Stimulated activated CD8-positive, alpha-beta memory T cell treated with anti-CD3 and anti-CD28 coated beads, Interleukin-4, amount 100 ng/mL, for 4 hours (primary cell): ENCODE data around the gene DIAPH3.

Source experiments
- DNase-seq, 2 donors: peaks; one replicate each; pipeline ENCODE4 v3.0.0-alpha.2; 2020; ENCODE audit warnings: low read depth in 2 of 2, low spot score in 1 of 2

The DIAPH3 gene

DNA sequence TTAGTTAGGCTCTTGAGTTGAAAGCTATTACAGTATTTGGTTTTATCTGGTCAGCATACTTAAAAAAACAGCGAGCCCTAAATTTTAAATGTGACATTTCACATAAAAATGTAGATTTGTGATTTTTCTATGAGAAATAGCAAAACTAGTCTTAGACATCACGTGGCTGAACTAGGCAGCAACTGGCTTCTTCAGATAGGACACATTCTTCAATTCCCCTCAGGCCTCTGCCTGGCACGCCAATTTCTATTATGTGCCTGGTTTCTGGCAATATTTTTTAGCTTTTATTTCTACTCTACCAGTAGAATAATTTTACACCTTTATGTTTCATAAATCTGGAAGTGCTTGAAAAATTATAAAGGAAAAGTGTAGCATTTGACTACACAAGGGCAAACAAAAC lies 433.7 kb downstream of the DIAPH3 start:
- DNase-seq = no peak

DNA sequence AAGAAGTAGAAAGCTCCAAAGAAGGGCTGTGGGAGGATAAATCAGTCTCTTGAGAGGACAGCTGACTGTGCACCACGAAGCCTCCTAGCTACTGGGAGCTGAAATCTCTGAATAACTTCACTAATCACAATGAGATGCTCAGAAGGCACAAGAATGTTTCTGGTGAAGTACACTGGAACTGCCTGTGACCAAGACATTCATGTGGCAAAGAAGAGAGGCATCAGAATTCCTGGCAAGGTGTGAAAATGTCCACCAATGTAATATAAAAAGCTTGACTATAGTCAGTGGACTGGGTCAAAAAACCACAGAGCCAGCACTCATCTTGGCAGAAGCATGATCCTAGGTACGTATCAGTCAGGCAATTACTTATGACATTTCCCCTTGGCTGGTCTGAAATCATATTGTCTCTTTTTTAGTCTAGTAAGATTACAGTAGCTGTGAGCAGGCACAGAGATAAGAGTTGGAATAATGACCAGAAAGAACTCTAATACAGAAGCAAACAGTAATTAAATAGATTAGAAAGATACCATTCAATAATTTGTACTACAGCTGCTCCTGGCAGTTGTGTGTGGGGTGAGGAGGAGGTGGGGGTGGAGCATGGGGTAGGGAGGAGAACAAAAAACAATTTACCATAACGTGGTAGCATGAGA lies 434.7 kb downstream of the DIAPH3 start:
- DNase-seq = no peak

DNA sequence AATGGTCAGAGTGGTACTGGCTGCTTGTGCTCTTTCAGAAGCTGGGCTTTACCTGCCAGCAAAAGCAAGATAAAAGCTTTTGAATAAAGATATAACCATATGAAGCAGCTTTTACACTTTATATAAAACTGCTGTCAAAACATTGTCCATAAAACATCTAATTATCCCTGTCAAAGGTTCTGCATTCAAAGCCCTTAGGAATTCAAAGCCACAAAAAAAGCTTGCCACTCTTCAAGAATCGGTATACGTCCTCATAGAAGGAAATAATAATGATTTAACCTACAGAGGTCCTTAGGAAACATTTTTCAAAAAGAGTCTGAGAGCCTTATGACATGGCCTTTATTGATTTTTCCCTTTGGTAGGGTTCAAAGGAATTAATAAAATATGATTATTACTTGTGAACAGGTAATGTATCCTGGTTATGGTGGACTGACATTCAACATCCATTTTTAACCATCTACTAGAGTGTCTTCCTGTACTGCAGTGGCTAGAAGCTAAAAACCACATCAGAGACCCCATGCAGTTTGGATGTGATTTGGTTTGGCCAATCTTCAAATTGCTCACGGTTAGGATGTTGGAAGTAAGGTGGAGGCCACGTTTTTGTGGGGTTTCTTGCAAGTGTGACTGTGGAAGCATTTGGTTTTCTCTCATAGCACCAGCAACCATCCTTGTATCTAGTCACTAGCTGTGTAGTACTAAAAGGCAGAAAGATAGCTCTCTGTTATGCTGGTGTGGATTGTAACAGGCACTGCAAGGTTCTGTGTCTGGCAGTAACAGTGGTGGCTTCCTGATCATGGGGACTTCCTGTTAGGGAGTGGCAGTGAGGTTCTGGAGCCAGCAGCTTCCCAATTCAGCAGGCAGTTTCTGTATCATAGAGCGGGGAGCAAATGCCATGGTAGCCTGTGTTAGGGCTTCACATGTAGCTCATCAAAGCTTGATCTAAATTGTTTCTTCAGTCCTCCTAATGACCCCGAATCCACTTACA lies 441.5 kb downstream of the DIAPH3 start:
- DNase-seq = no peak

DNA sequence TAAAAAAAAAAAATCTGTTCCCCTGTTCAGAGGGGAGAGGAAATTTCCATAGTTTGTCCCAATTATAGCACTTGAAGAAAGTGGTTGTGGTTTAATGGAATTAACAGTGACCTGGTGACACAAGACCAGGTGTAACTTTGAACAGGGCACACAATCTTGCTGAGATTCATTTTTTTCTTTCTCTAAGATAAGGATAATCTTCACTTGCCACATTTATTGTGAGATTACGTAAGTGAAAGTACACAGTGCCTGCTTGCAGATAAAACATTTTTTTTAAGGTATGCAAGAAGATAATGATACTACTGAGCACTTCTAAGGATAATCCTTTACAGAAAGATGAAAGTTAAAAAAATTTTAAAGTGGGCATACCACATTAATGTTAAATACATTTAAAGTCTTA lies 448.1 kb downstream of the DIAPH3 start:
- no peak for DNase-seq

DNA sequence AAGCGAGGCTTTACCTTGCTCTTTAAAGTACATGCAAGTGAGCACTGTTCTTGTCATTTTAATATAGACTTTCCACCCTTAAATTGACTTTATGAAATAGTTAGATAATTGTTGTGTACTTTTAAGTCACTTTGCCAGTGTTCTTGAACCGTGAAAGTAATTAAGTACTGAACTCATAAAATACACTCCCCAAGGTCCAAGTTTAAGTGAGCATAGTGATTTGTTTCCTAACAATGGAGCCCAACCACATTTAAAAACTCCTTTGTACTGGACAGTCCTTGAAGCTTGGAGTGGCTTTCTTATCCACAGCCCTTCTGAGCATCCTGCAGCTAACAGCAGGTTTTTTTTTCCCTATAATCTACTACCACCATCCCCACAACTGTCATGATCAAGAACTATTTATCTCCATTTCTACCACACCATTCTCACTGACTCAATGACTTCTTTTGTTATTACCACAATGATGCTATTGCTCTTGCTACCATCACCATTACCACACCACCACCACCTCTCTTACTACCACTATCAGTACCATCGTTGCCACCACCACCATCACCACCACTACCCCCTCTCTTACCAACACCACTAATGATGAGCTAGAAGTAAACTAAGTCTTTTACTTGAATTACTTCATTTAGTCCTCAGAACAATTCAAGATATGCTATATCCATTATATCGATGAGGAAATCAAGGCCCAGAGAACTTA lies 452.6 kb downstream of the DIAPH3 start:
- DNase-seq = no peak

DNA sequence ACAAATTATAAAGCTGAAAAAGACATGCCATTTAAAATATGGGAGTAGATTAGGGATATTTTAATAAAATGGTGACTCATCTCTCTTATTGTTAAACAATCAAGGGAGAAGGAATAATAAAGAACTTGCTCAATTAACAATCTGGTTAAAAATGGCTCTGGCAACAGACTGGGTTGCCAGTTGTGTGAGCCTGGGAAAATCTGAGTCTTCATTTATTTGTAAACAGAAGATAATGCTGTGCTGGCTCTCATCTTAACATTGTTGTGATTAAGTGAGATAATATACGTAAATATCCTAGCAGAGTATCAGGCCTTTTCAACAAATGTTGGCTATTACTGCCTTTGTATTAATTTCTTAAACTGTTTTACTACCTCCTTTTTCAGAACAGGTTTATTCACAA lies 453.3 kb downstream of the DIAPH3 start:
- DNase-seq = no peak

DNA sequence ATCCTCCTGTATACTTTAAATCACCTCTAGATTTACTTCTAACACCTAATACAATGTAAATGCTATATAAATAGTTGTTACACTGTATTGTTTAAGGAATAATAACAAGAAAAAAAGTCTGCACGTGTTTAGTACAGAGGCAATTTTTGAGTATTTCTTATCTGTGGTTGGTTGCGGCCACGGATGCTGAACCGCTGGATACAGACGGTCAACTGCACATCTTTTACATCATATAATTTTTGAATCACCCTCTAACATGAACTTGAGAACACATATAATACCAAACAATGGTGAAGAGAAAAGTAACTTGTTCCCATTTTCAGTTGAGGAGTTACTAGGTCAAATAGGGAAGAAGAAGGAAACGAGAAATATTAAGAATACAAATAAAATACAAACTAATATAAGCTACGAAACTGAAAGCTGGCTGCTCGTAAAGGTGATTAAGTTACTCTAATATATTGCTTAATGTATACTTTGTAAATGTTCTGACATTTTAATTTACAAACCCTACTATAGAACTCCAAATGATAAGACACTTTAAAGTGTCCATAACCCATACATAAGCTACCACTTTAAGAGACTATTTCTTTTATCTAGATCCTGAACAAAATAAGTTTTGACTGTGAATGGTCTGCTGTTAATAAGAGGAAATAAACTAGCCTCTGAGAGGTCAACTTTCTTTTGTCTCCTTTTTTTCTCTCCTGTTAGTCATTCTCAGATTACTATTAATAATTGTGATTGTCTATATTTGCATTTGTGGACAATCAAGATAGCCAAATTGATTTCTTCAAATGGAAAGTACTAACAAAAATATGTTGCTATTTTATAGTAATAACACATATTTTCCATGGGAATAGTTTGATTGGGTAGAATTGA lies 457.4 kb downstream of the DIAPH3 start:
- no peak for DNase-seq

DNA sequence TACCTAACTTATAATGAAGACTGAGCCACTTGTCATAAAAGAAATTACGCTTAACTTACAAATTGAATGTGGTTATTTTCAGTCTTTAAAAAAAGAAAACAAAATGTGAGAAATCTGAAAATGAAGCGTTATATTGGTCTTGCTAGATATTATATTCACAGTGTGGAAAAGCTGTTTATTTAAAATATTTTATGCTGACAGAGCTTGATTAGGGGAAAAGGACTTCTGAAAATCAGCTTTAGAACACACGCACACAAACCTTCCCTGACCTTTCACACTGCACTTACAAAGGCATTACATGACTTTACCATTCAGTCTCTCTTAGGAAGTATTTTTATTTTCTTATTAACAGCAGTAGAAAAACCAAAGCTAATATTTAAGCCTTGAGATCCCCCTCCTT lies 461.5 kb downstream of the DIAPH3 start:
- no peak for DNase-seq

DNA sequence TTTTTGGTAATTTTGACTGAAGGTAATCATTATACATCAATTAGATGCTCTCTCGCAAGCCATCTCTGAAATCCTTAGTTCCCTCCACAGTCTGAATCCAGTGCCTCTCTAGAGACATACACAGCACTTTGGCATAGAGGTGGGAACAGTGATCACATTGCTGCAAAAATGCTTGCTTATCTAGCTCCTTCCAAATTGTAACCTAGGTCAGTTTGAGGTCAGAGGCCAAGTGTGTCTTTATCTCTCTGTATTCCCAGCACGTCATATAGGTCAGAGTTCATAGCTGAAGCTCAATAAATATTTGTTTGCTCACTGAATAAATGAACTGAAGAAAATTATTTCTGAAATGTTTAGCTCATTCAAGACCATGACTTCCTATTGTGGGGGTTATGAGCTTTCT lies 462.5 kb downstream of the DIAPH3 start:
- no peak for DNase-seq

DNA sequence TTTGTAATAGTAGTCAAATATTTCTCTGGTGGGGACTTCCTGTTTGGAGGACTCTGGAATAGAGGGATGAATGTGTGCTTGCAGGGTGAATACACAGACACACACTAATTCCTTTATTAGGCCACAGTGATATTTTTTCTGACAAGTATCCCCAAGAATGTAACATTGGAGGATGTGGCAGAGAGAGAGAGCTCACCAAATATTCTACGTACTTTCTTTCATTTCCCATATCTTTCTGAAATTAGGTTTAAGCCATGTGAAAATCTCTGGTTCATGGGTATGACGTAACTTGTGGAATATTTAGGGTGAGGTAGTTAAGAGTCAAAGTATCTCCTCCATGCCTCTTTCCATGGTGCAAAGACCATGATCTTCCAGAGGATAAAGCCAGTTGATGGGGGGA lies 463.4 kb downstream of the DIAPH3 start:
- no peak for DNase-seq

DNA sequence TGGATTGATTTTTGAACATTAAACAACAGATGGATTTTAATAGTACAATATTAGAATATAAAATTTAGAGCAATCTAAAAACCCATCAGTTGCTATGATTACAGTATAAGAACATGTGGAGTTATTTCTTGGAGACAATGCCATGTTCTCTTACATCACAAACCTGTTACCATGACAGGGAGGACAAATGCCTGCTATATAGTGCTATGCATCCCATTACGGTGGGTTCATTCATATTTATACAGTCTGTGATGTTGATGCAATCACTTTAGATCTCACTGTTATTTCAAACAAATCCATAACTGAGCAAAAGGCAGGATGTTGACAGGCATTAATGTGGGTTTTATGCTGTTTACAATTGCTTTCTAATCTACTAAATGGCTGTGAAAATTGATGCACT lies 467.5 kb downstream of the DIAPH3 start:
- no peak for DNase-seq

DNA sequence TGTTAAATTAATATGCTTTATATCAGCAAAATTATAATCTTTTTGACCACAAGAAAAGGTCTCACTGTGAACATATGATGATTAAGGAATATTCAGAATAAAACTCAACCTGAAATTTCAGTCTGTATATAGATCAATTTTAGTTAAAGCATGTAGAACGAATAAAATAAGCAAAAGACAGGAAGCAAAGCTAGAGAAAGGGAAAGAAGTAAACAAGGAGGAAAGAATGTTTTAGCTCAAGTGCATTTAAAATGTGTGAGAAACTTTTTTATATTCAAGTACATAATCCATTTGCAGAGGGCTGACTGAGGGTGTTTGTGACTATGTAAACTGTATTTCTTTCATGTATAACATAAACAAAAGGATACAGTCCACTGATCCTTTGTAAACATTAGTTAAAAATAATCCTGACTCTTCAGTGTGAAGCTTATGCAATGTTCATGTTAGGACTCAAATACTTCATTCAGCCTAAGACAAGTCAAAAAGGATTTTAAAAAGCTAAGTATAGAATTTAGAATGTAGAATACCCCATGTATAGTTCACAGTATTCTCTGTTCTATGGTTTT lies 472.1 kb downstream of the DIAPH3 start:
- DNase-seq = no peak

DNA sequence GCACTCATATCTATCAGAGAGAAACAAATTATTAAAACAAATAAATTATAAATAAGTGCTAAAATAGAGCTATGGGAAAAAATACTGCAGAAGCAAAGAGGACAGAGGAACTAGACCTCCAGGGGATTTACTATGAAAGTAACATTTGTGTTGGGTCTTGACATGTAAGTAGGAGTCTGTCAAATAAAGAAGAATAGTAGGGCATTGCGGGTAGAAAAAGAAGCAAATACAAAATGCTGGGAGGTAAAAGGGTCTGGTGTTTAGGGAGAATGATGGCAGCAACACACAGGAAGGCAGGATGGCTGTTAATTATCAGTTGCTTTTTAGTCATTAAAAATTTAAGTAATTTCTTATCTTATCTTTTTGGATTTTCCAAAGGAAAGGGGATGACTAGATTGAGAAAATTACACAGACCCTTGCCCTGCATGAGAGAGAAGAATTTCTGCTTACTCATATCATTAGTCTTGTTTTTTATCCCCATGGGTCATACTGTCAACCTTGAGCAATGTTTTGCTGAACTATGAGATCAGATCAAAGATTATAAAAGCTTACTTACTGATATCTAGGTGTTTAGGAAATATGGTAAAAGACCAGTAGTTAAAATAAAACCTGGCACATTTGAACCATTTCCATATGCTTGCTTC lies 472.7 kb downstream of the DIAPH3 start:
- no peak for DNase-seq

DNA sequence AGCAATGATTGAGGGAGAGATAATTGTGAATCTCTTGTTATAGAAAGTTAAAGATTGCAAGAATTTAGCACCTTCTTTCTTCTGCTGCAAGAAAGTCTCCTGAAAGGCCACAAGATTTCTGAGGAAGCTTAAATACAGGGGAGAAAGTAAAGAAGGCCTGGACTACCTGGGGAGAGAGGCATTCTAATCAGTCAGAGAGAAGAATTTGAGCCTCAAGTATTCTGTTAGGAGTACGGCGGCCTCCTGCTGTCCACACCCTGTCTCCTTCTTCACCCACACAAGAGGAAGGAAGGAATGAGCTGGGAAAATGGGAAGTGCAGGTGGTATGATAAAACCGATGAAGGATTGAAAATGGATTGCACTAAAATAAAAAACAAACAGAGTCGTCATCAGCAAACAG lies 474.7 kb downstream of the DIAPH3 start:
- DNase-seq = no peak

DNA sequence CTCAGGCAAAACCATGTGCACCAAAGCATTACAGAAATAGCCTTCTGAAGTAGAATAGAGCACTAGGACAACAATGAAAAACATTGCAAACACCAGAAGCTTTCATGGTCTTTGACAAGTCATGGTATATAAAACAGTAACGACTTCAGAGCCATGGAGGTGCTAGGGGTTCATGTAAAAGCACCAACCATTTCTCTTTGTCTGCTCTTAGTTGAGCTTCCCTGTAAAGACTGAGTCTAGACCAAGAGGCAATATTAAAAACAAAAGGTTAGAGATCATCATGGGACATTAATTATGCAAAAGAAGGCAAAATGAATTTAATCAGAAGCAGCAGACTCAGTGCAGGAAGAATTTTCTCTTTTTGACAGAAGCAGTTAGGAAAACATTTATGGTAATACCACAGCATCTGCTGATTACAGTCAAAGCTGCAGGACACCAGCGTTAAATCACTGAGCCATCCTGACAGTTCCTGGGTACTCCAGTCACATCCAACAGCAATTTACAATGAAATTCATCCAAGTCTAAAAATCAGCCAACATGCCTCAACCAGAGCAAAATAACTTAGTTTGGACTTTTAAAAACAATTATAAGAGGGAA lies 476.8 kb downstream of the DIAPH3 start:
- no peak for DNase-seq

DNA sequence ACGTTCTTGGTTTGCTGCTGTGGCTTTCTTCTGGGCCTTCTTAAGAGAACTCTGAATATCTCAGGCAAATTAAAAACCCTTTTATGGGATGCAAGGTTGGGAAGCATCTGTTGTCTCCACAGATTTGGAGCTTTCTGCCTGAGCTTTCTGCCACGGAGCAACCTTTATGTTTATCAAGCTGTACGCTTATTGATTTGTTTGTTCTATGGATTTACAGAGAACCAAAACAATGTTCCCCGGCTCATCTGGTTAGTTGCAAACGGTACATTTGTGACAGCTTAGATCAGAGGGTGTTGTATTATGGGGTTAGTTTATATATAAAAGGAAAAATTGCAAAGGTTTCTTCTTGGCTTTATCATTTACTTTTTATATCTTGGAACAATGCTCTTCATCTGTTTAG lies 479.6 kb downstream of the DIAPH3 start:
- no peak for DNase-seq

DNA sequence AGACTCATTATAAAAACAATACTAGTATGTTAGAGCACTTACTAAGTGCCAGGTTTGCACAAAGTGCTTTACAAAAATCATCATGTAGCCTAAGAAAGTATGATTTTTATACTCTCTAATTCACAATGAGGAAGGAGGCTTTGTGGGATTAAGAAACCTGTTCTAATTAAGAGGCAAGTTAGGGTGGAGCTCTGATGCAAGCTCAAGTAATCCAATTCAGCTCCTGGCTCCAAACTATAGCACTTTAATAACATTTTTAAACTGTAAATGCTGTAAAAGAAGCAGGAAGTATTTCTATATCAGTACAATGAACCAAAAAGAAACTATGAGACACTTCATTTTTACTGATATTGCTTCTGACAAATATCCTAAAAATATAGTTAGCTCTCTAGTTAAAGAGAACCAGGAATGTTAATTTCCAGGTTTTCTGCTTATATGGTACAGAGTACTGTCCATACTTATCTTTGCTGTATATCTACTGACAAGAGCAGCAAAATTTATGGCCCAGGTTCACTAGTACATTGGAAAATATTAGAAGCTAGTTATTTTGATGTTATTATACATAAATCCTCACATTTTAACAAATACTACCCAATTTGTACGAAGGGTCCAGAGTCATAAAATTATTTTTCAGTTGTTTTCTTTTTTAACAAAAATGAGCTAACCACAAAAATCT lies 482.0 kb downstream of the DIAPH3 start:
- DNase-seq = no peak

DNA sequence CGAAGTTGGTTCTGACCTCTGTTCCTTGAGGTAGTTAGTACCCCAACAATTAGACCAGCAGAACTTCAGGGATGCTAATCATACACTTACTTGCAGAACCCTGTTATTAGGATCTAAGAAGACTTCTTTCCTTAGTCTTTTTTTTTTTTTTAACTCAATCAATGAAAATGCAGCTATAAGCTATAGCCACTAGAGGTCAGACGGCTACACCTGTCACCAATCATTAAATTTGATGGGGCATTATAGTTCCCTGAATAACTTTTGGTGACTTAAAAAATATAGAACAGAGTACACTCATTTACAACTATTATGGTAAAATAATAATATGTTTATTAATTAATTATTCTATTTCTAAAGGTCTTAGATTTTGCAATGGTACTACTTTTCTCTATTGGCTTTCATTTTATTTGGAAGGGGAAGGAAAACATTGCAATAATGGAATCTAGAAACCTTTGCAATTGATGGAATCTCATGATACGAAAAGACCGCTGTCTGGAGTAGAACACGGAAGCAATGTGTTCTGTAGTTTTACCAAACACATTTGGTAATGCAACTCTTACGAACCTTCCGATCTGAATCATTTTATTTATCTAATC lies 483.2 kb downstream of the DIAPH3 start:
- no peak for DNase-seq

DNA sequence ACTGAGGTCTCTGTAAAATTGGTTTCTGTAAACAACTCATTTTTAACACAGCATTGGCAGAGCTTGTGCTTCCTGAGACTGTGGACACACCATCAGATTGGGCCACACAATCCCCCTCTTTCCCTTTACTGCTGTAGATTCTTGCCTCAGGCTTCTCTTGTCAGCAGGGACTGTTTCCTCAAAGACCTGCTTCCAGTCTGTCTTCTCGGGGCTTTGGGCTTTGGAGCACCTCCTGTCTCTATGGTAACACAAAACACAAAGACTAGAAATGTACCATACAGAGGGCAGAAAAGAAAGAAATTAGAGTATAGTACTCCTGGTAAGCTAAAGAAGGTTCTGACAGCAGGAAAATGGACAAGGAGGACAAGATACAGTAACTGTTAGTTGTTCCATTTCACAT lies 484.5 kb downstream of the DIAPH3 start:
- no peak for DNase-seq
